Cardiac muscle cell (in vitro differentiated cells and primary cell): ENCODE data around the gene HIF1A. TPM values are rescaled to one million over a fixed set of nuclear protein-coding genes. Genes with fewer than 3 reads are reported as not detected.

Experiments used
- DNase-seq, 2 donors: peaks; one replicate each; pipeline versions ENCODE4 v3.0.0 to v3.0.0-alpha.2; 2010 to 2017; ENCODE audit warnings: low read depth in 1 of 2, low spot score in 1 of 2
- H3K27ac ChIP-seq: fragments of 200-600 bp; sonication (generic); 2 replicates; pipeline ENCODE4 v1.5.1; 2016
- H3K27me3 ChIP-seq: fragments of 200-600 bp; sonication (generic); 2 replicates; pipeline ENCODE4 v1.6.0; 2016; ENCODE audit warnings: control low read depth
- H3K36me3 ChIP-seq: fragments of 200-600 bp; sonication (generic); 2 replicates; pipeline ENCODE4 v1.5.1; 2016; ENCODE audit warnings: control low read depth
- H3K4me1 ChIP-seq: fragments of 200-600 bp; sonication (generic); 2 replicates; pipeline ENCODE4 v1.8.1; 2017; ENCODE audit warnings: low read depth, mild to moderate bottlenecking, mixed run types
- H3K4me3 ChIP-seq: fragments of 200-600 bp; sonication (generic); 2 replicates; pipeline ENCODE4 v1.5.1; 2016; ENCODE audit warnings: mild to moderate bottlenecking
- H3K9me3 ChIP-seq: fragments of 200-600 bp; sonication (generic); 2 replicates; pipeline ENCODE4 v1.5.1; 2017; ENCODE audit warnings: low read depth, mild to moderate bottlenecking, control low read depth
- polyA plus RNA-seq: library from polyadenylated mRNA; unstranded; fragments of >200 nt; fragmentation: Nextera tagmentation; extraction: Ambion mirVana; gene quantifications from 2 replicates; pipeline ENCODE4 v1.2.1, GENCODE V29; 2016
- total RNA-seq: library from RNA; depleted of rRNA; stranded (reverse); fragments of >200 nt; gene quantifications from 2 replicates; pipeline ENCODE4 v1.2.3, GENCODE V29; 2016
- TF ChIP-seq, protein P1 (sequence below): IDR thresholded peaks from 2 replicates; pipeline ENCODE4 v1.5.1; 2012; ENCODE audit warnings: low read depth, mild to moderate bottlenecking, low read length

The HIF1A gene
- total and polyA plus RNA-seq, 2 experiments from 2014 or later, result 108 to 119 TPM

DNA sequence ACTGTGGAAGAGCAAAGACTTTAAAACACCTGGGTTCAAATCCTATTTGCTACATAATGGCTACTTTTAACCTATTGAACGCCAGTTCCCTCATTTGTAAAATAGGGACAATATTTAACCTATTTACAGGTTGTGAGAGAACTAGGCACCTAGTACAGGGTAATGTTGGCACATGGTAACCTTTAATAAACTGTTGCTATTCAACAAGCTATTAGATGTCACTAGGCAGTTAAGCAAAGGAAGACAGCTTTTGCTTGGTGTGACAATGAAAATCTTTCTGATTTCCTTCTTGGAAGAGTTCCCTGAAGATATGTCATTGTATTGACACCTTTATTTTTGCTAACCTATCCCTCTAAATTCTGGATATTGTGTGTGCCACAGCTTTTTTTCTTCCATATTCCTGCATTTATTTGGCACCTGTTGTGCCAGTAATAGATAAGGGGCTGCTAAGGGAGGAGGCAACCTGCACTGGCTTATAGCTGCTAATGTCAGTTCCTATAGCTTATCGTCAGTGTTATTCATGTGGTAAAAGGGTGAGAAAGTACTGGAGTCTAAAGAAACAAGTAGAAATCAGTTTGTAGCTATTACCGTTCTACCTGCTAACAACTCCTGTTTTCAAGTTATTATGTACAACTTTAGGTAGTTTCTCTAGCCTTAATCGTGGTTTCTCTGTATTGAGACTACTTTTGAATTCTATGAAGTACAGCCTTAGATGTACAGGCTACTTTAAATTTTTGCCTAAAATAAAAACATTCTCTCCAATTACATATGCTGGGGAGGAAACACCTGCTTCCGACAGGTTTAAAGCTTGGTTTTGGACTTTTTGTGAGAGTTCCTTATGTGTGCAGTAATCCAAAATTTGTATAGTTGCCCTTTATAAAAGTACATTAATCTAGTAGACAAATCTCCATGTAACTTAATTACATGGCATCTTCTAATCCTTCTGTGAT lies 24.3 kb downstream of the HIF1A start:
- no peaks in the 10 kb centered on the region for H3K9me3 ChIP-seq
- H3K27me3 ChIP-seq, result no peaks in the 10 kb centered on the region
- peak overlapping the region; percentile 53 for H3K27ac ChIP-seq
- H3K36me3 ChIP-seq, result peaks cover 29% of the 10 kb centered on the region
- H3K4me3 ChIP-seq, result no peak overlapping the region
- H3K4me1 ChIP-seq, result peaks cover 30% of the 10 kb centered on the region
- DNase-seq, result no peak
- TF ChIP-seq, protein P1, sequence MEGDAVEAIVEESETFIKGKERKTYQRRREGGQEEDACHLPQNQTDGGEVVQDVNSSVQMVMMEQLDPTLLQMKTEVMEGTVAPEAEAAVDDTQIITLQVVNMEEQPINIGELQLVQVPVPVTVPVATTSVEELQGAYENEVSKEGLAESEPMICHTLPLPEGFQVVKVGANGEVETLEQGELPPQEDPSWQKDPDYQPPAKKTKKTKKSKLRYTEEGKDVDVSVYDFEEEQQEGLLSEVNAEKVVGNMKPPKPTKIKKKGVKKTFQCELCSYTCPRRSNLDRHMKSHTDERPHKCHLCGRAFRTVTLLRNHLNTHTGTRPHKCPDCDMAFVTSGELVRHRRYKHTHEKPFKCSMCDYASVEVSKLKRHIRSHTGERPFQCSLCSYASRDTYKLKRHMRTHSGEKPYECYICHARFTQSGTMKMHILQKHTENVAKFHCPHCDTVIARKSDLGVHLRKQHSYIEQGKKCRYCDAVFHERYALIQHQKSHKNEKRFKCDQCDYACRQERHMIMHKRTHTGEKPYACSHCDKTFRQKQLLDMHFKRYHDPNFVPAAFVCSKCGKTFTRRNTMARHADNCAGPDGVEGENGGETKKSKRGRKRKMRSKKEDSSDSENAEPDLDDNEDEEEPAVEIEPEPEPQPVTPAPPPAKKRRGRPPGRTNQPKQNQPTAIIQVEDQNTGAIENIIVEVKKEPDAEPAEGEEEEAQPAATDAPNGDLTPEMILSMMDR, result no peak

DNA sequence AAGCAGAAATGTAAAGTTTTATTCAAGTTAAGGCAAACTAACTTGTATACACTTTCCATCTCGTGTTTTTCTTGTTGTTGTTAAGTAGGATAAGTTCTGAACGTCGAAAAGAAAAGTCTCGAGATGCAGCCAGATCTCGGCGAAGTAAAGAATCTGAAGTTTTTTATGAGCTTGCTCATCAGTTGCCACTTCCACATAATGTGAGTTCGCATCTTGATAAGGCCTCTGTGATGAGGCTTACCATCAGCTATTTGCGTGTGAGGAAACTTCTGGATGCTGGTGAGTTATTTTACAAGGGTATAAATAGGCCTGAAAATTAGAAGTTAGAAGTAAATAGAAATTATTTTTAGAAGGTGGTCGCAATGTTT lies 25.0 kb downstream of the HIF1A start:
- TF ChIP-seq, protein P1, result no peak
- Histone ChIP-seq H3K27me3 (no peaks in the 10 kb centered on the region), H3K4me1 (peaks cover 30% of the 10 kb centered on the region), H3K36me3 (peaks cover 32% of the 10 kb centered on the region), H3K27ac (peak overlapping the region; percentile 53), H3K4me3 (no peak overlapping the region), H3K9me3 (no peaks in the 10 kb centered on the region)
- DNase-seq, result peak in 1 of 2 donors; percentile 69

DNA sequence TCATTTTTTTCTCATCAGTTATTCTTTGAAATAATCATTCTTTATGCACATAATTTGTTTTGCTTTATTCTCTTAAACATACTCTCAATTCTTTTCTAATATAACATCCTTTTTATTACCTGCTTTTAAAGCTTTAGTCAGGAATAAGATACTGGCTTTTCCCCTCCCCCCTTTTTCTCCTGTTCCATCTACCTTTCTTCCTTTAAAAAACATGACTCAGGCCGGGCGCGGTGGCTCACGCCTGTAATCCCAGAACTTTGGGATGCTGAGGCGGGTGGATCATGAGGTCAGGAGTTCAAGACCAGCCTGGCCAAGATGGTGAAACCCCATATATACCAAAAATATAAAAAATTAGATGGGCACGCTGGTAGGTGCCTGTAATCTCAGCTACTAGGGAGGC lies 25.4 kb downstream of the HIF1A start:
- DNase-seq, result no peak
- no peaks in the 10 kb centered on the region for H3K9me3 ChIP-seq
- no peaks in the 10 kb centered on the region for H3K27me3 ChIP-seq
- TF ChIP-seq, protein P1, result no peak
- H3K27ac ChIP-seq, result no peak overlapping the region
- H3K4me1 ChIP-seq, result peaks cover 30% of the 10 kb centered on the region
- H3K4me3 ChIP-seq, result no peak overlapping the region
- peaks cover 32% of the 10 kb centered on the region for H3K36me3 ChIP-seq

DNA sequence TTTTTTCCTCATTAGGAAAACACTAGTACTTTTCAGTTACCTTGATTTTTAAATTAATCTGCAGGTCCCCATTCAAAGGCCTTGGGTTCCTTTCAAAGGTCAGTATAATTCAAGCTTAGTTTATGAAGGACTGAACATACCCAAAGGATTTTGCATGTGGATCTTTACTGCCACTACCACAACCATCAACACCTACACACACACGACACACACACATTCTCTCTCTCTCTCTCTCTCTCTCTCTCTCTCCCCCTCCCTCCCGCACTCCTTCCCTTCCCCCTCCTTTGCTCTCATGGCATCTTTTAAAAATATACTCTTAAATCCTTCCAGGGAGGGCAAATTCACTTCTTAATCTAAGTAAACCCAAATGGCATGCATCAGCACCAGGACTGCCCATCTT lies 28.8 kb downstream of the HIF1A start:
- Histone ChIP-seq H3K27me3 (no peaks in the 10 kb centered on the region), H3K36me3 (peaks cover 65% of the 10 kb centered on the region), H3K9me3 (no peaks in the 10 kb centered on the region), H3K27ac (peak overlapping the region; percentile 65), H3K4me1 (peaks cover 13% of the 10 kb centered on the region), H3K4me3 (no peak overlapping the region)
- TF ChIP-seq, protein P1, result no peak
- DNase-seq, result no peak

DNA sequence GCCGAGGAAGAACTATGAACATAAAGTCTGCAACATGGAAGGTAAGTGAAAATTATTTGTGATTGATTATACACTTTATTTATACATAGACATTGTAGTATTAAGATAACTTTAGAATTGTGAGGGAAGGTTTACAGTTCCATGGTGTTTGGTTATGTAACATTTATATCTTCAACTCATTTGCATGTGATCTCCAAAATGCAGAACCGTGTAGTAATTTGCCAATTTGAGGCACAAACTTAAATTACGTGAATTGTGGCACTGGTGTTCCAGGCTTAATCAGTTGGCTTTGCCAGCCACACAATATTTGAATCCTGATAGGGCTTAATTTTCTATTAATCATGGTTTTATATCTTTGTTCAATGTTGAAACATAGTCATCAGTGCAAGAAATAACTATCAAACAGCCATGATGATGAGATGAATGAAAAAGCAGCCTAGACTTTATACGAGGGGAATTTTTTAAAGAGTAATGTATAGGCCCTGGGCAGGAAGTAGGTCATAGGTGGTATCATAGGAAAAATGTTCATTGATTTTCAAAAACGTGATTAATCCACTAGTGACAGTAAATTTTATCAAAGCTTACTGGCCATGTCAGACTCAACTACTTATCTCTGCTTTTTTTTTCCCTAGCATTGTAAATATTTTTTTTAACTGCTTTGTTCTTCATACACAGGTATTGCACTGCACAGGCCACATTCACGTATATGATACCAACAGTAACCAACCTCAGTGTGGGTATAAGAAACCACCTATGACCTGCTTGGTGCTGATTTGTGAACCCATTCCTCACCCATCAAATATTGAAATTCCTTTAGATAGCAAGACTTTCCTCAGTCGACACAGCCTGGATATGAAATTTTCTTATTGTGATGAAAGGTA lies 31.7 kb downstream of the HIF1A start:
- Histone ChIP-seq H3K36me3 (peaks cover 77% of the 10 kb centered on the region), H3K4me3 (no peak overlapping the region), H3K4me1 (peaks cover 2% of the 10 kb centered on the region), H3K27ac (peak overlapping the region; percentile 66), H3K9me3 (no peaks in the 10 kb centered on the region), H3K27me3 (no peaks in the 10 kb centered on the region)
- DNase-seq, result no peak
- TF ChIP-seq, protein P1, result no peak
